IPS DF 4.7 (cell line): ENCODE measurements around the gene SLC22A12.

ENCODE experiments used
- DNase-seq: peaks from one replicate; pipeline ENCODE4 v3.0.0-alpha.2; 2013; ENCODE audit warnings: low spot score; ENCODE audit errors: extremely low read depth

Gene SLC22A12

GRCh38 chr11:64604458-64605243 lies 13.6 kb downstream of the SLC22A12 start:
- DNase-seq = no peak

GRCh38 chr11:64605244-64605560 lies 14.2 kb downstream of the SLC22A12 start:
- no peak for DNase-seq

- no peak for DNase-seq
Measured at GRCh38 chr11:64605656-64606585, 14.9 kb downstream of the SLC22A12 start.

GRCh38 chr11:64606796-64607380 lies 15.9 kb downstream of the SLC22A12 start:
- DNase-seq = no peak

- DNase-seq = no peak
Measured at GRCh38 chr11:64607381-64607985, 16.5 kb downstream of the SLC22A12 start.

GRCh38 chr11:64608046-64608445 lies 17.0 kb downstream of the SLC22A12 start:
- no peak for DNase-seq

- DNase-seq = no peak
Measured at GRCh38 chr11:64608636-64609035, 17.6 kb downstream of the SLC22A12 start.

GRCh38 chr11:64609436-64610047 lies 18.5 kb downstream of the SLC22A12 start:
- DNase-seq = no peak

- no peak for DNase-seq
Measured at GRCh38 chr11:64610596-64610995, 19.6 kb downstream of the SLC22A12 start.

- DNase-seq = no peak
Measured at GRCh38 chr11:64611176-64611575, 20.2 kb downstream of the SLC22A12 start.

- no peak for DNase-seq
Measured at GRCh38 chr11:64611869-64612646, 21.0 kb downstream of the SLC22A12 start.

- DNase-seq = no peak
Measured at GRCh38 chr11:64613648-64614047, 22.6 kb downstream of the SLC22A12 start.

- DNase-seq = no peak
Measured at GRCh38 chr11:64614917-64615316, 23.9 kb downstream of the SLC22A12 start.

GRCh38 chr11:64616817-64617216 lies 25.8 kb downstream of the SLC22A12 start:
- no peak for DNase-seq

GRCh38 chr11:64619196-64619595 lies 28.2 kb downstream of the SLC22A12 start:
- DNase-seq = no peak

GRCh38 chr11:64619811-64620380 lies 28.9 kb downstream of the SLC22A12 start:
- no peak for DNase-seq

GRCh38 chr11:64620381-64620971 lies 29.5 kb downstream of the SLC22A12 start:
- DNase-seq = no peak

GRCh38 chr11:64621283-64622019 lies 30.4 kb downstream of the SLC22A12 start:
- no peak for DNase-seq

- DNase-seq = no peak
Measured at GRCh38 chr11:64622681-64623080, 31.7 kb downstream of the SLC22A12 start.
